NCI-H1694 treated with DMSO at 0.1 percent for 48 hours (cell line): ENCODE measurements around the gene NUP214.

Source experiments
- DNase-seq: peaks from one replicate; lab custom pipeline; 2025; lab: John Stamatoyannopoulos, UW

The NUP214 gene

GRCh38 chr9:131277287-131277909, 152.0 kb downstream of the NUP214 start:
- no peak for DNase-seq

- DNase-seq: peak; percentile 60
These were observed 152.7 kb downstream of the NUP214 start for GRCh38 chr9:131277910-131278701.

- no peak for DNase-seq
These were observed 153.3 kb downstream of the NUP214 start for GRCh38 chr9:131278702-131279111.

- no peak for DNase-seq
These were observed 153.9 kb downstream of the NUP214 start for GRCh38 chr9:131279196-131279862.

GRCh38 chr9:131279863-131280570, 154.6 kb downstream of the NUP214 start:
- DNase-seq: no peak

GRCh38 chr9:131280660-131281059, 155.3 kb downstream of the NUP214 start:
- no peak for DNase-seq

- no peak for DNase-seq
These were observed 156.0 kb downstream of the NUP214 start for GRCh38 chr9:131281119-131281965.

GRCh38 chr9:131282175-131282574, 156.8 kb downstream of the NUP214 start:
- no peak for DNase-seq

GRCh38 chr9:131282688-131283422, 157.5 kb downstream of the NUP214 start:
- no peak for DNase-seq
